HCT116 (cell line): Measurements from ENCODE around the gene NXPH2.

ENCODE experiments used
- CTCF ChIP-seq, 3 experiments: fragments of 200-600 bp in 1 of 3; sonication (generic) in 1 of 3; IDR thresholded peaks in 2 of 3; conservative IDR thresholded peaks in 1 of 3; 2 replicates each; pipeline ENCODE4 v1.5.1; 2012 to 2017; ENCODE audit warnings: low read depth in 2 of 3, low read length in 2 of 3, antibody characterized with exemption in 1 of 3, borderline replicate concordance in 1 of 3, control low read depth in 1 of 3, mild to moderate bottlenecking in 1 of 3, mixed read lengths in 1 of 3, mixed run types in 1 of 3, moderate library complexity in 1 of 3; ENCODE audit not compliant: insufficient read depth in 1 of 3
- POLR2A ChIP-seq: IDR thresholded peaks from 2 replicates; pipeline ENCODE4 v1.7.0; 2011; ENCODE audit warnings: borderline replicate concordance; ENCODE audit not compliant: insufficient read depth, insufficient read length; ENCODE audit errors: extremely low read depth

- TF ChIP-seq CTCF (IDR thresholded peaks at IDR 0.05 in 2 of 3, conservative IDR thresholded peaks at IDR 0.05 in 1 of 3; ENCODE audit: borderline replicate concordance in 1 of 3, insufficient read depth in 1 of 3, low read depth in 2 of 3, low read length in 2 of 3) (no peak), POLR2A (no peak)
Measured at GRCh38 chr2:138777996-138778395, 2.2 kb downstream of the NXPH2 start.
